HepG2 (cell line): ENCODE data around the gene FN1. TPM values are rescaled to one million over a fixed set of nuclear protein-coding genes. Genes with fewer than 3 reads are reported as not detected.
A peak's percentile ranks its signal among the peaks of the same experiment; 100 is the strongest.

Source experiments
- CHCHD3 ChIP-seq: sonication (generic); formaldehyde crosslinking; IDR thresholded peaks from 2 replicates; pipeline ENCODE4 v1.8.0; 2022; ENCODE audit warnings: mild to moderate bottlenecking, missing genetic modification reagents, moderate library complexity
- NPAS2 ChIP-seq: sonication (generic); formaldehyde crosslinking; IDR thresholded peaks from 2 replicates; pipeline ENCODE4 v1.8.0; 2022; ENCODE audit warnings: mild to moderate bottlenecking, missing genetic modification reagents, borderline replicate concordance
- PPARG ChIP-seq: conservative IDR thresholded peaks from 2 replicates; pipeline ENCODE4 v1.6.1; 2016; ENCODE audit warnings: missing biosample characterization, missing genetic modification reagents
- PRDM15 ChIP-seq: sonication (generic); formaldehyde crosslinking; IDR thresholded peaks from 2 replicates; pipeline ENCODE4 v1.4.0; 2020; ENCODE audit warnings: missing genetic modification reagents
- REXO4 ChIP-seq: sonication (generic); formaldehyde crosslinking; IDR thresholded peaks from 2 replicates; pipeline ENCODE4 v1.8.0; 2022; ENCODE audit warnings: missing genetic modification reagents, mild to moderate bottlenecking, borderline replicate concordance
- SIN3B ChIP-seq: fragments of 150-350 bp; IDR thresholded peaks from 2 replicates; pipeline ENCODE4 v1.6.1; 2014; ENCODE audit warnings: low read length
- SP5 ChIP-seq: IDR thresholded peaks from 2 replicates; pipeline ENCODE4 v1.6.1; 2016; ENCODE audit warnings: low read depth, borderline replicate concordance
- ZNF18 ChIP-seq: sonication (generic); formaldehyde crosslinking; IDR thresholded peaks from 2 replicates; pipeline ENCODE4 v1.8.0; 2022; ENCODE audit warnings: mild to moderate bottlenecking, missing genetic modification reagents; ENCODE audit not compliant: insufficient replicate concordance
- ZNF251 ChIP-seq: sonication (generic); formaldehyde crosslinking; IDR thresholded peaks from 2 replicates; pipeline ENCODE4 v1.9.0; 2021; ENCODE audit warnings: mild to moderate bottlenecking, missing genetic modification reagents
- ZNF431 ChIP-seq: sonication (generic); formaldehyde crosslinking; IDR thresholded peaks from 2 replicates; pipeline ENCODE4 v1.9.0; 2022; ENCODE audit warnings: missing genetic modification reagents, low read depth, mild to moderate bottlenecking, borderline replicate concordance
- ZNF614 ChIP-seq: IDR thresholded peaks from 2 replicates; pipeline ENCODE4 v1.6.1; 2018; ENCODE audit warnings: missing biosample characterization, missing genetic modification reagents, inconsistent platforms, borderline replicate concordance
- ZSCAN22 ChIP-seq: sonication (generic); formaldehyde crosslinking; IDR thresholded peaks from 2 replicates; pipeline ENCODE4 v1.4.0; 2020; ENCODE audit warnings: mild to moderate bottlenecking, missing genetic modification reagents
- ZSCAN5A ChIP-seq: sonication (generic); formaldehyde crosslinking; IDR thresholded peaks from 2 replicates; pipeline ENCODE4 v1.8.0; 2022; ENCODE audit warnings: mild to moderate bottlenecking, missing genetic modification reagents, borderline replicate concordance
- polyA plus RNA-seq, 8 experiments: library from polyadenylated mRNA; depleted of rRNA in 3 of 8; stranded (reverse) in 7 of 8; unstranded in 1 of 8; fragments of >200 nt; fragmentation: Illumina TruSeq in 4 of 8; extraction: Trizol in 4 of 8; gene quantifications; 2 replicates each; pipeline versions ENCODE4 v1.2.1 to v1.2.3, GENCODE V29; 2011 to 2016; ENCODE audit warnings: low read depth in 4 of 8, missing spikeins in 1 of 8, mixed read lengths in 1 of 8; ENCODE audit not compliant: insufficient read depth in 1 of 8
- total RNA-seq, 5 experiments: library from RNA; depleted of rRNA; stranded (reverse); fragments of >200 nt; fragmentation: Illumina TruSeq; extraction: Trizol; gene quantifications; 2 replicates each; pipeline ENCODE4 v1.2.3, GENCODE V29; 2016; ENCODE audit warnings: low read depth in 1 of 5
- TF ChIP-seq, protein P1 (sequence below): sonication (generic); formaldehyde crosslinking; IDR thresholded peaks from 2 replicates; pipeline ENCODE4 v1.4.0; 2020; ENCODE audit warnings: missing genetic modification reagents; ENCODE audit errors: not compliant biosample characterization
- TF ChIP-seq, protein P2 (sequence below): sonication (generic); formaldehyde crosslinking; IDR thresholded peaks from 2 replicates; pipeline ENCODE4 v1.5.1; 2020; ENCODE audit warnings: mild to moderate bottlenecking, missing genetic modification reagents, borderline replicate concordance

FN1 gene
- total and polyA plus RNA-seq, 2 of the 13 experiments (the other 11 are each of a cell fraction or from before 2014, with no cell fraction given): 1,847 to 6,471 TPM

GRCh38 chr2:215454519-215455246, 18.8 kb upstream of the FN1 start (continued):
- TF ChIP-seq PRDM15 (CRISPR knock-in tag): no peak
- no peak for TF ChIP-seq ZNF251 (CRISPR knock-in tag)
- TF ChIP-seq, protein P1, sequence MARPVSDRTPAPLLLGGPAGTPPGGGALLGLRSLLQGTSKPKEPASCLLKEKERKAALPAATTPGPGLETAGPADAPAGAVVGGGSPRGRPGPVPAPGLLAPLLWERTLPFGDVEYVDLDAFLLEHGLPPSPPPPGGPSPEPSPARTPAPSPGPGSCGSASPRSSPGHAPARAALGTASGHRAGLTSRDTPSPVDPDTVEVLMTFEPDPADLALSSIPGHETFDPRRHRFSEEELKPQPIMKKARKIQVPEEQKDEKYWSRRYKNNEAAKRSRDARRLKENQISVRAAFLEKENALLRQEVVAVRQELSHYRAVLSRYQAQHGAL (CRISPR knock-in tag): no peak
- peak; percentile 59; the same call in 1 of the 2 replicates for TF ChIP-seq PPARG (CRISPR knock-in tag)
- no peak for TF ChIP-seq NPAS2
- TF ChIP-seq, protein P2, sequence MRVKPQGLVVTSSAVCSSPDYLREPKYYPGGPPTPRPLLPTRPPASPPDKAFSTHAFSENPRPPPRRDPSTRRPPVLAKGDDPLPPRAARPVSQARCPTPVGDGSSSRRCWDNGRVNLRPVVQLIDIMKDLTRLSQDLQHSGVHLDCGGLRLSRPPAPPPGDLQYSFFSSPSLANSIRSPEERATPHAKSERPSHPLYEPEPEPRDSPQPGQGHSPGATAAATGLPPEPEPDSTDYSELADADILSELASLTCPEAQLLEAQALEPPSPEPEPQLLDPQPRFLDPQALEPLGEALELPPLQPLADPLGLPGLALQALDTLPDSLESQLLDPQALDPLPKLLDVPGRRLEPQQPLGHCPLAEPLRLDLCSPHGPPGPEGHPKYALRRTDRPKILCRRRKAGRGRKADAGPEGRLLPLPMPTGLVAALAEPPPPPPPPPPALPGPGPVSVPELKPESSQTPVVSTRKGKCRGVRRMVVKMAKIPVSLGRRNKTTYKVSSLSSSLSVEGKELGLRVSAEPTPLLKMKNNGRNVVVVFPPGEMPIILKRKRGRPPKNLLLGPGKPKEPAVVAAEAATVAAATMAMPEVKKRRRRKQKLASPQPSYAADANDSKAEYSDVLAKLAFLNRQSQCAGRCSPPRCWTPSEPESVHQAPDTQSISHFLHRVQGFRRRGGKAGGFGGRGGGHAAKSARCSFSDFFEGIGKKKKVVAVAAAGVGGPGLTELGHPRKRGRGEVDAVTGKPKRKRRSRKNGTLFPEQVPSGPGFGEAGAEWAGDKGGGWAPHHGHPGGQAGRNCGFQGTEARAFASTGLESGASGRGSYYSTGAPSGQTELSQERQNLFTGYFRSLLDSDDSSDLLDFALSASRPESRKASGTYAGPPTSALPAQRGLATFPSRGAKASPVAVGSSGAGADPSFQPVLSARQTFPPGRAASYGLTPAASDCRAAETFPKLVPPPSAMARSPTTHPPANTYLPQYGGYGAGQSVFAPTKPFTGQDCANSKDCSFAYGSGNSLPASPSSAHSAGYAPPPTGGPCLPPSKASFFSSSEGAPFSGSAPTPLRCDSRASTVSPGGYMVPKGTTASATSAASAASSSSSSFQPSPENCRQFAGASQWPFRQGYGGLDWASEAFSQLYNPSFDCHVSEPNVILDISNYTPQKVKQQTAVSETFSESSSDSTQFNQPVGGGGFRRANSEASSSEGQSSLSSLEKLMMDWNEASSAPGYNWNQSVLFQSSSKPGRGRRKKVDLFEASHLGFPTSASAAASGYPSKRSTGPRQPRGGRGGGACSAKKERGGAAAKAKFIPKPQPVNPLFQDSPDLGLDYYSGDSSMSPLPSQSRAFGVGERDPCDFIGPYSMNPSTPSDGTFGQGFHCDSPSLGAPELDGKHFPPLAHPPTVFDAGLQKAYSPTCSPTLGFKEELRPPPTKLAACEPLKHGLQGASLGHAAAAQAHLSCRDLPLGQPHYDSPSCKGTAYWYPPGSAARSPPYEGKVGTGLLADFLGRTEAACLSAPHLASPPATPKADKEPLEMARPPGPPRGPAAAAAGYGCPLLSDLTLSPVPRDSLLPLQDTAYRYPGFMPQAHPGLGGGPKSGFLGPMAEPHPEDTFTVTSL (CRISPR knock-in tag): peak; percentile 41; the same call in 1 of the 2 replicates
- TF ChIP-seq CHCHD3 (CRISPR knock-in tag): no peak
- no peak for TF ChIP-seq ZNF431
- no peak for TF ChIP-seq SIN3B
- no peak for TF ChIP-seq ZSCAN22 (CRISPR knock-in tag)
- TF ChIP-seq ZNF614 (CRISPR knock-in tag): peak; percentile 82
- no peak for TF ChIP-seq ZSCAN5A (CRISPR knock-in tag)
- peak; percentile 39 for TF ChIP-seq ZNF18 (CRISPR knock-in tag)
- TF ChIP-seq SP5: no peak
- TF ChIP-seq REXO4 (CRISPR knock-in tag): no peak
